ENCODE measurements around the gene SLC22A25. TPM values are rescaled to one million over a fixed set of nuclear protein-coding genes. Genes with fewer than 3 reads are reported as not detected.

SLC22A25 gene
- total and polyA plus RNA-seq, 2 of the 13 experiments (the other 11 are each of a cell fraction or from before 2014, with no cell fraction given) = 0.18 to 0.42 TPM

DNA sequence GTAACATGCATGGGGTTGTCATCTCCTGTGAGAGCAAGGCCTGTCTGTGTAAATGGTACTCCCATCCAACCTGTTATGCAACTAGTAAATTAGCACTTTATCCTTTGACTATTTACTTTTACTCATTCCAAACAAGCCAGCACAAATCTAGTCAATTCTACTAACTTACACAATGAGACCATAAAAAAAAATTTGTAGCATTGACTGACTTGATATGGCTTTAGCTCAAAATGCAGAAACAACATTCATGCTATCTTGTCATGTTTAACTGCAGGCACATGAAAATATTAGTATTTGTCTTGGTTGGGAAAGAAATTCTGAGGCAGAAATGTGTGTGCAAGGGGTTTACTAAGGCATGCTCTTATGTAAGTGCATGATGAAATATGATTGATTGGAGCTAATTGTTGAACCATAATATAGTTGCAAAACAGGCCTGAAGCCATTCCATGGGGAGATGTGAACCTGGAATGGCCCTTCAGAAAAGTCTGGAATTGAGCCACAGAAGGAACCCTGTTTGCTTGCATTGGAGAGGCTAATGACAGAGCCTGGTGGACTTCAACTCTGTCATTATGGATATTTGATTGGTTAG, 2.5 kb downstream of the SLC22A25 start (continued):
- TF ChIP-seq, protein P1, sequence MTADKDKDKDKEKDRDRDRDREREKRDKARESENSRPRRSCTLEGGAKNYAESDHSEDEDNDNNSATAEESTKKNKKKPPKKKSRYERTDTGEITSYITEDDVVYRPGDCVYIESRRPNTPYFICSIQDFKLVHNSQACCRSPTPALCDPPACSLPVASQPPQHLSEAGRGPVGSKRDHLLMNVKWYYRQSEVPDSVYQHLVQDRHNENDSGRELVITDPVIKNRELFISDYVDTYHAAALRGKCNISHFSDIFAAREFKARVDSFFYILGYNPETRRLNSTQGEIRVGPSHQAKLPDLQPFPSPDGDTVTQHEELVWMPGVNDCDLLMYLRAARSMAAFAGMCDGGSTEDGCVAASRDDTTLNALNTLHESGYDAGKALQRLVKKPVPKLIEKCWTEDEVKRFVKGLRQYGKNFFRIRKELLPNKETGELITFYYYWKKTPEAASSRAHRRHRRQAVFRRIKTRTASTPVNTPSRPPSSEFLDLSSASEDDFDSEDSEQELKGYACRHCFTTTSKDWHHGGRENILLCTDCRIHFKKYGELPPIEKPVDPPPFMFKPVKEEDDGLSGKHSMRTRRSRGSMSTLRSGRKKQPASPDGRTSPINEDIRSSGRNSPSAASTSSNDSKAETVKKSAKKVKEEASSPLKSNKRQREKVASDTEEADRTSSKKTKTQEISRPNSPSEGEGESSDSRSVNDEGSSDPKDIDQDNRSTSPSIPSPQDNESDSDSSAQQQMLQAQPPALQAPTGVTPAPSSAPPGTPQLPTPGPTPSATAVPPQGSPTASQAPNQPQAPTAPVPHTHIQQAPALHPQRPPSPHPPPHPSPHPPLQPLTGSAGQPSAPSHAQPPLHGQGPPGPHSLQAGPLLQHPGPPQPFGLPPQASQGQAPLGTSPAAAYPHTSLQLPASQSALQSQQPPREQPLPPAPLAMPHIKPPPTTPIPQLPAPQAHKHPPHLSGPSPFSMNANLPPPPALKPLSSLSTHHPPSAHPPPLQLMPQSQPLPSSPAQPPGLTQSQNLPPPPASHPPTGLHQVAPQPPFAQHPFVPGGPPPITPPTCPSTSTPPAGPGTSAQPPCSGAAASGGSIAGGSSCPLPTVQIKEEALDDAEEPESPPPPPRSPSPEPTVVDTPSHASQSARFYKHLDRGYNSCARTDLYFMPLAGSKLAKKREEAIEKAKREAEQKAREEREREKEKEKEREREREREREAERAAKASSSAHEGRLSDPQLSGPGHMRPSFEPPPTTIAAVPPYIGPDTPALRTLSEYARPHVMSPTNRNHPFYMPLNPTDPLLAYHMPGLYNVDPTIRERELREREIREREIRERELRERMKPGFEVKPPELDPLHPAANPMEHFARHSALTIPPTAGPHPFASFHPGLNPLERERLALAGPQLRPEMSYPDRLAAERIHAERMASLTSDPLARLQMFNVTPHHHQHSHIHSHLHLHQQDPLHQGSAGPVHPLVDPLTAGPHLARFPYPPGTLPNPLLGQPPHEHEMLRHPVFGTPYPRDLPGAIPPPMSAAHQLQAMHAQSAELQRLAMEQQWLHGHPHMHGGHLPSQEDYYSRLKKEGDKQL (CRISPR knock-in tag; IDR thresholded peaks at IDR 0.05; ENCODE audit: low read depth) = peak; percentile 38; the same call in 1 of the 2 replicates
- TF ChIP-seq NKX3-1 (CRISPR knock-in tag; IDR thresholded peaks at IDR 0.05) (peak; percentile 79; the same call in 1 of the 2 replicates), CREM (IDR thresholded peaks at IDR 0.05) (peak; percentile 76; the same call in 1 of the 2 replicates), CREM (CRISPR knock-in tag; IDR thresholded peaks at IDR 0.05) (no peak), NFKB2 (CRISPR knock-in tag; IDR thresholded peaks at IDR 0.05; ENCODE audit: borderline replicate concordance) (no peak), MED1 (CRISPR knock-in tag; IDR thresholded peaks at IDR 0.05) (peak; percentile 91), BHLHE40 (IDR thresholded peaks at IDR 0.05; ENCODE audit: low read length) (peak; percentile 35; the same call in 1 of the 2 replicates), ZMAT3 (CRISPR knock-in tag; conservative IDR thresholded peaks at IDR 0.05) (no peak; the same call in 1 of the 2 replicates), NONO (IDR thresholded peaks at IDR 0.05) (no peak), NONO (CRISPR knock-in tag; conservative IDR thresholded peaks at IDR 0.05) (peak; percentile 65), ZNF414 (CRISPR knock-in tag; IDR thresholded peaks at IDR 0.05) (0 out of 2 replicates have a peak, but pooled peaks have one; percentile 26), ATM (IDR thresholded peaks at IDR 0.05; ENCODE audit: borderline replicate concordance) (peak; percentile 75; the same call in 1 of the 2 replicates), KLF13 (CRISPR knock-in tag; IDR thresholded peaks at IDR 0.05) (no peak), GATAD1 (CRISPR knock-in tag; IDR thresholded peaks at IDR 0.05) (peak; percentile 41), MIXL1 (CRISPR knock-in tag; IDR thresholded peaks at IDR 0.05) (peak; percentile 95), ZNF746 (CRISPR knock-in tag; IDR thresholded peaks at IDR 0.05) (peak; percentile 70; the same call in 1 of the 2 replicates), ZBTB39 (CRISPR knock-in tag; IDR thresholded peaks at IDR 0.05) (peak; percentile 96), GATAD2A (CRISPR knock-in tag; IDR thresholded peaks at IDR 0.05) (peak; percentile 96), HNRNPH1 (optimal IDR thresholded peaks at IDR 0.05; ENCODE audit: low read depth, low read length) (no peak)
- TF ChIP-seq, protein P2, sequence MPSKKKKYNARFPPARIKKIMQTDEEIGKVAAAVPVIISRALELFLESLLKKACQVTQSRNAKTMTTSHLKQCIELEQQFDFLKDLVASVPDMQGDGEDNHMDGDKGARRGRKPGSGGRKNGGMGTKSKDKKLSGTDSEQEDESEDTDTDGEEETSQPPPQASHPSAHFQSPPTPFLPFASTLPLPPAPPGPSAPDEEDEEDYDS (CRISPR knock-in tag; IDR thresholded peaks at IDR 0.05) = 0 out of 2 replicates have a peak, but pooled peaks have one; percentile 45
- TF ChIP-seq, protein P3, sequence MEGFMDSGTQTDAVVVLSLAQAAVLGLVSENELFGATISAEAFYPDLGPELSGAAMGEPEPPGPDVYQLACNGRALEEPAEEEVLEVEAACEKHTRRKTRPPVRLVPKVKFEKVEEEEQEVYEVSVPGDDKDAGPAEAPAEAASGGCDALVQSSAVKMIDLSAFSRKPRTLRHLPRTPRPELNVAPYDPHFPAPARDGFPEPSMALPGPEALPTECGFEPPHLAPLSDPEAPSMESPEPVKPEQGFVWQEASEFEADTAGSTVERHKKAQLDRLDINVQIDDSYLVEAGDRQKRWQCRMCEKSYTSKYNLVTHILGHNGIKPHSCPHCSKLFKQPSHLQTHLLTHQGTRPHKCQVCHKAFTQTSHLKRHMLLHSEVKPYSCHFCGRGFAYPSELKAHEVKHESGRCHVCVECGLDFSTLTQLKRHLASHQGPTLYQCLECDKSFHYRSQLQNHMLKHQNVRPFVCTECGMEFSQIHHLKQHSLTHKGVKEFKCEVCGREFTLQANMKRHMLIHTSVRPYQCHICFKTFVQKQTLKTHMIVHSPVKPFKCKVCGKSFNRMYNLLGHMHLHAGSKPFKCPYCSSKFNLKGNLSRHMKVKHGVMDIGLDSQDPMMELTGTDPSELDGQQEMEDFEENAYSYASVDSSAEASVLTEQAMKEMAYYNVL (CRISPR knock-in tag; IDR thresholded peaks at IDR 0.05; ENCODE audit: borderline replicate concordance) = peak; percentile 36; the same call in 1 of the 2 replicates

All from HepG2 (cell line).